Stimulated activated CD4-positive, alpha-beta T cell treated with anti-CD3 and anti-CD28 coated beads, Interleukin-2, amount 100 ng/mL, for 4 hours (primary cell): Measurements from ENCODE around the gene SNCAIP.

Experiments used
- DNase-seq: peaks from one replicate; pipeline ENCODE4 v3.0.0-alpha.2; 2020; ENCODE audit warnings: low read depth

Gene SNCAIP

DNA sequence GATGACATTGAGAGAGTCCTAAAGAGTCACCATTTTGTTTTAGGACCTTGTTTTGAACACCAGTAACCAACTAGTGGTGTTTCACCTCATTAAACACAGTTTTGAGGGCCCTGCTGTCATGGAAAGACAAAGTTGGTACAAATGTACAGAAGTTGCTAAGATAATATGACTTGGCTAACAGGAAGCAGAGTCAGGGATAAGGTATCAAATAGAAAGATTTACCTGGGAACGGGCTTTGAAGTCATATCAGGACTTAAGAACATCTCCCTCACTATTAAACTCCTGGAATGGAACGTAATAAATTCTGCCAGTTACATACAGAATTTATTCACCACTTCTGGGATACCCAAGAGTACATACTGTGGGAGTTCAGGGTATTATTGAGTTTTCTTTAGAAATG, 115.6 kb downstream of the SNCAIP start:
- DNase-seq, result no peak

DNA sequence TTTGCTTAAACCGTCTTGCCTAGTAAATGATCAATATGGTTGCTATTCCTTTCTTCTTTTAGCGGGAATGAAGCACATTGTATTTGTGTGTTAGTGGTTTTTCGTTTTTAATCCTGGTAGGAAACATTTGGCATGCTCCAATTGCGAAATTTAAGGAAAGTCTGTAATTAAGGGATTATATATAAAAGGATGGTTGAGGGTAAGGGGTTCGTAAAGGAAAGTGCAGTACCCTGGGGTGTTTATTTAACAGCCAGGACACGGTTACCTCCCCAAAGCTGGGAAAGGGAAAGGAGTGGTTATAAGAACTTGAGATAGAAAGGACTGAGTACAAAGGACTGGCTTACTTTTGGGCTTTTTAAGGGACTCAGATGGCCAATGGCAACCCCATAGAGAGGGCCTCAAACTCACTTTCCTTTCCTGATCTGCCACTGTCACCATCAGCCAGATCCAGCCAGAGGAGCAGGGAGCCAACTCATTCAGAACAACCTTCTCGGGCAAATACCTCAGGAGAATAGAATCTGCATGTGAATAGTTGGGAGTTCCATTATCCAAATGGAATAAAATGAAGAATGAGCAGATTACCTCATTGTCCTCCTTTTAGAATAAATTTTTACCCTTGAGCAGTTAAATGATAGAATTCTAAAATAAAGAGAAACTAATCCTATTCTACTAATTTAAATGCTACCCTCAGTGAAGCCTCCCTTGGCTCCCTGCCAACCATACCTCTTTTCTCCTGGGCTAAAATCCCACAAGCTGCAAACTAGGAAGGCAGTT, 117.7 kb downstream of the SNCAIP start:
- no peak for DNase-seq

DNA sequence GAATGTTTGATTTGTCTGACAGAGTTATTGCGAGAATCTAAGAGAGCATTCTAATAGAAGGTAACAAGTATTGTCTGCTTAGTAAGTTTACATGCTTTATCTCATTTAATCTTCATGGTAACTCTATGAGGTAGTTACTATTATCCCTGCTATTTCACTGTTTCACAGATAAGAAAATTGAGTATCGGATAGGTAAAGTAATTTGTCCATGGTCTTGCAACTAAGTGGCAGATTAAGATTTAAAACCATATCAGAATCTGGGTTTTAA, 118.2 kb downstream of the SNCAIP start:
- no peak for DNase-seq

DNA sequence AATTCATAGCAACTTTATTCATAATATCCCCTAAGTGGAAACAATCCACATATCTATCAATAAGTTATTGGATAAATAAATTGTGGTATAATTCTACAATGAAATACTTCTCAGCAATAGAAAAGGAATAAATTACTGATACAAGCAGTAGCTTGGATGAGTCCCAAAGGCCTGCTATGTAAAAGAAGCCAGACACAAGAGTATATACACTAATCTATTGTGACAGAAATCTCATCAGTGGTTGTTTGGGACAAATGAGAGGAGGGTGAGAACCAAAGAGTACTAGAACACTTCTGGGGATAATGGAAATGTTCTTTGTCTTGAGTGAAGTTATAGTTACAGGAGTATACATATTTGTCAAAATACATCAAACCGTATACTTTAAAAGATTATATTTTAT, 119.3 kb downstream of the SNCAIP start:
- DNase-seq, result no peak

DNA sequence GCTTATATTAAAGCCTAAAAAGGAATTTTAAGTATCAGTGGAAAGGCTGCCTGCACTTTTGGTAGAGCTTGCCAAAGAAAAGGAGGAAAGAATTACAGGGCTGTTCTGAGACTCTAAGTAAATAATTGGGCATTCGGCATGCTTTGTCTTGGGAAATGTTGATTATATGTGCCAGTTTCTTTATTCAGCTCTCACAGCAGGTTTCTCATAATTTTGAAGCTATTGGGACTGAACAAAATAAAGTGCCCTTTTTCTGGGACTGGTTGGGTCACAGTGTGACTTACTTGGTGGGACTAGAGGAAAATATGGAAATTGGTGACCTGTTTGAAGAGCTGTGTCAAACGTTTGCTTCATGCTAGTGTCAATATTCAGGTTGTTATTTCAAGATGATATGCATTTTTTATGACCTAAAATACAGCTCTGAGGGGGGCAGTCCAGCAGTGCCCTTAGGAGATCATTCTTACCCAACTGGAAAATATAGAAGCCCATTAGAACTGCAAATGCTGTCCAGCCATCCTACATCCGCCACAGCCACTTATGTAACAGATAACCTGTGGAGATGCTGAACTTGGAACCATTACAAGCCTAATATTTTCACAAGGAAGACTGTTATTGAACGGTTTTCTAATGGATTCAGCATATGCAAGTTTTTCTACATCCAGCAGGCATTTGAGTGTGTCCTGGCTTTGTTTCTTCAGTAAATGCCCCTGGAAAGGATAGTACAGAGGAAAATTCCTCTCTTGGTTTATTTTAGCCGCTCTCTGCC, 122.4 kb downstream of the SNCAIP start:
- DNase-seq, result no peak

DNA sequence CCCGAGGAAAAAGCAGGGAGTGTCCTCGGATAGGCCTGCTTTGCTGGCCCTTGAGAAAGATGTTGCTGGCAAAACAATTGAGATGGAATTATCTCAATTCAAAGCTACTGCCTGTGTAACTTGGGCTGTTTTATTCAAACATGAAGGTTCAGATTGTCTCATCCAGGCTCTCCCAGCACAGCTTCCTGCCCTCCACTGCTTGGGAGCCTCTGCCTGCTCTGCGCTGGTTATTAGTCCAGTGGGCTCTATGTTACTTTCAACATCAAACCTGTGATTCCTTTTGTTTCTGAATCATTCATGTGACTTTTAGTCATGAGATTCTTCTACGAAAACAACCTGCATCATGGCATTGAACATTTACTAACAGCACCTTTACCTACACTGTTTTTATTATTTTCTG, 123.2 kb downstream of the SNCAIP start:
- no peak for DNase-seq

DNA sequence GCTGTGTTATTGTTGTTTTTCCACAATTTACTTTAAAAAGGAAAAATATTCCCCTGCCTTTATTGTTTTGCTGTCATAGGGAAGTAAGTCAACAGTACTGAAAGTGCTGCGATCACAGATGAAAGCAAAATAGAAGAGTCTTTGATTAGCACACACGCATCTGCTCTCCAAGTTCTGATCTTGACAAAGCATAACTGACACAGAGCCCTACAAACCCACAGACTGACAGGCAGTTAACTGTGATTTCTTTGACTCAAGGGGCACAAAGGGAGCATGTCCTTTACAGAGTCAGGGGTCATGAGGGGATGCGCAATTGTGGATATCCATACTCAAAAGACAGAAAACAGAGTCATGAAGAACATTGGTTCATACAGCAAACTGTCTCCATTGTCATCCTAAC, 123.7 kb downstream of the SNCAIP start:
- no peak for DNase-seq

DNA sequence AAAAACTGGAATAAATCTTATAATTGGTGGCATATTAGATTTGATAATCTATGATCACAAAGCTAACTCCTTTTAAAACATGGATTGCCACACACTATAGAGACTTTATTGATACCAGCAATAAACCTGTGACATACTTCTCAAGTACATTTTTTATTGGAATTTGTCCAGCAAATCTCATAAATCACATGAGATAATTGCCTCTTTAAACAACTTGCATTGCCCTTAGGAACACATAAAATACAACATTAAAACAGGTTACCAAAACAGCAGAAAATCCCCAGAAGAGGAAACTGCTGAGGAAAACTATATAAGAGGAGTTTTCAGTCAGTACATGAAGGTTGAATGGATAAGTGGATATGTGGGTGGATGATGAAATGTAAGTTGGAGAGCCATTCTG, 124.6 kb downstream of the SNCAIP start:
- no peak for DNase-seq

DNA sequence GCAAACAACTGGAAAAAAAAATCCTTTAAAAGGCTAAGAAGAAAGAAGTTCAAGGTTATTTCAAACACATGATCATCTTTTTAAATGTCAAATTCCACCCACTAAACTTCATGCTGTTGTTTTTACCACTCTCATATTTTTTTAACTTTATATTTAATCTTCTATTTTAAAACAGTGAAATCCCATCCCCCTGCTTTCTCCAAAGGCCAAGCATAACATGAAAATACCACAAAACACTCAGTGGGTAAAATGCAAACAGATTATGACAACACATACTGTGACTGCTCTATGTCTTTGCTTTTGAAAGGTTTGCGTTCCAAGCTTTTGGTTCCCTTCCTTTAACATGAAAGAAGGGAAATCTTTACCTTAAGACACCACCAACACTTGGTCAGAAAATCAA, 127.6 kb downstream of the SNCAIP start:
- no peak for DNase-seq

DNA sequence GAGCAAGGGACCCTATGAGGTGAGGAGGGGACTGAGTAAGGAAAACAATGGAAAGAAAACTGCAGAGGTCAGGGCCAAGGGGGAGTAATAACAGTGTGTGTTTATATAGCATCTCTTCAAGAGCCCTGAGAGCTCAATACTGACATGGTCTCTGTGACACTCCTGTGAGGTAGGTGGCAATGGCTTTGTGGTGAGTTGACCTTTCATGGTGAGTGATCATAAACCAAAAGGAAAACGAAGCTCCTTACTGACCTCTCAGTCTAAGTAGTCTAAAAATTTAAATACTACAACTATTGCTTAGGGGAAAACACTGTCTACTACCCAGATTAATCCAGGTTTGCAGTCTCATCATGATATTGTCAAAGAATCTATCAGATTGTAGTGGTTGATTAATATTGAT, 130.9 kb downstream of the SNCAIP start:
- no peak for DNase-seq

DNA sequence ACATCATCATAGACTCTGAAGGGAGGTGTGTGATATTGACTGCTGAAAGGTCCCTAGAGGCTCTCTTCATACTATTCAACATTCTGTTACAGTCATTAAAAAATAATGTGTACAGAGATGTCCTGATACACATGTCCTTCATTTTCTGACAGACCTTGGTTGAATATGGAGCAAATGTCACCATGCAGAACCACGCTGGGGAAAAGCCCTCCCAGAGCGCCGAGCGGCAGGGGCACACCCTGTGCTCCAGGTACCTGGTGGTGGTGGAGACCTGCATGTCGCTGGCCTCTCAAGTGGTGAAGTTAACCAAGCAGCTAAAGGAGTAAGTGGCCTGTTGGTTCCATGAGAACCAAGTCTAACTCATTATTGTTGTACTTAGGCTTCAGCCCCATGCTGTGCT, 132.4 kb downstream of the SNCAIP start:
- no peak for DNase-seq

DNA sequence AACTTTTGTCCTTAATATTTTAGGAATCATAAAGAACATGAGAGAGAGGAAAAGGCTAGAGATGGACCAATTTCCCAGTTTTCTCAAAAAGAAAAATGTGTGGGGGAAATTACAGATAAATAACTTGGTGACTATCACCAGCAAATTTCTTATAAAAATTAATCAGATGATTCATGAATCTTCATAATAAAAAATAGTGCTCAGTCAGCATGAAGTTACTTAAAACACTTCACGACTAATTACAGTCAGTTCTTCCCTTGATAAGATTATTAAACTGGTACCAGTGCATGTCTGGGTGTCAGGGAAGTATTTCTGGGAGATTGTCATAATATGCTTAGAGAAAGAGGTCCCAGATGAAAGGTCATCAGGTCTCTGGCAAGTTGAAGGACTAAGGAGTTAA, 133.0 kb downstream of the SNCAIP start:
- no peak for DNase-seq

DNA sequence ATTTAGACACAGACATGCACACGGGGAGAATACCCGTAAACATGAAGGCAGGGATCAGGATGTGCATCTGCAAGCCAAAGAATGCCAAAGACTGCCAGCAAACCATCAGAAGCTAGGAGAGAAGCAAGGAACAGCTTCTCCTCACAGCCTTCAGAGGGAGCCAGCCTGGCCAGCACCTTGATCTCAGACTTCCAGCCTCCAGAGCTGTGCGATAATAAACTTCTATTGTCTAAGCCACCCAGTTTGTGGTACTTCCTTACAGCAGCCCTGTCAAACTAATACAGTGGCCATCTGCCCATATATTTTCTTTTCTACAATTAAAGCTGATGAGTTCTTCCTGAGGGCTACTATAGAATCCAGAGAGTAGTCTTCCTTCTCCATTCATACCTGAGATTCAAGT, 135.0 kb downstream of the SNCAIP start:
- no peak for DNase-seq

DNA sequence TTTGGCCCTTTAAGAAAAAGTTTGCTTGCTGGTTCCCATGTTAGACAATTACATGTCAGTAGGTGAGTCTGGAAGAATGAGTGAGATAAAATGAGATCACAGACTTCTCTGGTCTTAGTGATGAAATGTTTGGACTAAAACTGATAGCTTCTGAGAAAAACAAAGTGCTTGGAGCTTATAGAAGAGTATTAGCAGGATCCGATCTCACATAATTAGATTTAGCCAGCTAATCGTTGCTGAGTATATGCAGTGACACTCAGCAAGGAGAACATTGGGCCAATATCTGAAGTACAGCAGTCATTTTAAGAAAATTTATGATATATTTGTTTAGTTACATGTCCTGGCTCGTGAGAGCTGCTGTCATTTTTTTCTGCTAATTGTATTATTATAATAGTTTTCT, 135.8 kb downstream of the SNCAIP start:
- no peak for DNase-seq

DNA sequence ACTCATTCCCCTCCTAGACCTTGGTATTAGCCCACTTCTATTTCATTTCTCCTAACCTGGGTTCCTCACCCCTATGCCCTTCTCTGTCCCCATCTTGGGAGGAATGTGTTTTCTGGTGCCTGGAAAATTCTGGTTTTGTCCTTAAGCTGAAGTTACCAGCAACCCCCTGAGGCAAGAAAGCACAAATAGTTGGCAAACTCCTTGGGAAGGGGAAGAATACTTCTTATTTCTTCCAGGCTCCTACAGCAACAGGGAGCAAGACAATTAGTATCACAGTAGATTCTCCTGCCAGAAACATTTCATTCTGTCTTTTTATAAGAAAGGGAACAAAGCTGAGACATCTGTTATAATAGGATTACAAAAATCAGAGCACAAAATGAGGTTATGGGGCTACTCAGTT, 142.5 kb downstream of the SNCAIP start:
- no peak for DNase-seq

DNA sequence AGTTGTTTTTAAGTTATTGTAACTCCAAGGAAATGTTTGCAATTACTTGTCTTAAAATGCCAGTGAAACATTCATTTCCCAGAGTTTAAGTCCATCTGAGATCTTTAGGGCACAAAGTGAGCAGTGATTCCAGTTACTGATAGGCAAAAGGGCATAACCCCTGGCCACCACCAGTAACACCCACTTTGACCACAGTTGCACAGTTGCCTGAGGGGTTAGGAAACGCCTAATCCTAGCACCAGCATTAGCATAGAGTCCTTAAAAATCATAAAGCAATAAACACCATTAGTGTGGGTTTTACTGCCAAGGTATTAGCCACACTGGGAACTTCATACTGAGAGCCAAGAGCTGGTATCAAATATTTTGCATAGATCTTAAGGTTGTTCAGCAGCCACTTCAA, 143.9 kb downstream of the SNCAIP start:
- DNase-seq, result no peak

DNA sequence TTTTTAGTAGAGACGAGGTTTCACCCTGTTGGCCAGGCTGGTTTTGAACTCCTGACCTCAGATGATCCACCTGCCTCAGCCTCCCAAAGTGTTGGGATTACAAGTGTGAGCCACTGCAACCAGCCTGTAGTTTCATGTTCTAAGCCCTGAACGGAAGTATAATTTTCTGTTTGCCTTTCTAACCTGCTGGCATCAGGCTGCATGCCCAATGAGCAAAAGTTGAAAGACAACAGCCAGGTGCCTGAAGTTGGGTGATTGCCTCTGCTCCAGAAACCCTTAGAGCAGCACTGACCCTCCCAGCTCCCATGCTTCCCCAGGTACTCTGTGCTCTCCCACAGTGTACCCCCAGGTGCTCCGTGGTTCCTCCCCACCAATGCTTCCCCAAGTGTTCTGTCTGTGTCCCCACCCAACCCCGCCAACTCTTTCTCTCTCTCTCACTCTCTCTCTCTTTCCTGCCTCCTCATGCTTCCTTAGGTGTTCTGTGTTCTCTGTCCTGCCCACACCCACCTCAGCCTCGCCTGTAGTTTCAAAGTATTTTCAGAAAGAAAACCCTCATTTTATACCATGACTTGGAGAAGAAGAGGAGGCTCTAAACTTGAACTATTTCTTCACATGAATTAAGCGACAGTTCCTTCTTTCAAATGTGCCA, 145.3 kb downstream of the SNCAIP start:
- DNase-seq, result no peak

DNA sequence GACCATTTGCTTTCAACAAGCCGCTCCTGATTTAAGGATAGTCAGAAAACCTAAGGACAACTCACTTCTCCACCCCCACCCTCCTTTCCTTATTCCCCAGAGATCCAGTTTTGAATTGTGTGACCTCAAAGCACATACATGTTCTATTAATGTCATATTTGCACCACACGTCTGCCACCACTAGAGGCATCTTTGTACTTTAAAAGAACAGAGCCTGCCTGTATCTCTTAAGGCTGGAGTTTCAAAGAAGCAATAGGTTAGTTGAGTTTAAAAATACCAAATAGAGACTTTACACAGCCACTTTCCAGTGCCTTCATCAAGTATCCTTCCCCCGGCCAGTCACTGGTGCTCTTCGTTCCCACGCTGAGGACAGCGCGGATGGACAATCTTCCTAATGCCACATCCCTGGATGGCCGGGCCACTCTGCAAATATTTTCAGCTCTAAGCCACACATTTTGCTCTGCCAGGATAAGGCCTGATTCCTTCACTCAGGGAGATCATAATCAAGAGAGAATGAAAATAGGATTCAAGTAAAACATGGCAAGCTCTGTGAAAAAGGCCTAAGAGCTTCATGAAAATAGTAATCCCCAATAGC, 146.3 kb downstream of the SNCAIP start:
- DNase-seq, result no peak

DNA sequence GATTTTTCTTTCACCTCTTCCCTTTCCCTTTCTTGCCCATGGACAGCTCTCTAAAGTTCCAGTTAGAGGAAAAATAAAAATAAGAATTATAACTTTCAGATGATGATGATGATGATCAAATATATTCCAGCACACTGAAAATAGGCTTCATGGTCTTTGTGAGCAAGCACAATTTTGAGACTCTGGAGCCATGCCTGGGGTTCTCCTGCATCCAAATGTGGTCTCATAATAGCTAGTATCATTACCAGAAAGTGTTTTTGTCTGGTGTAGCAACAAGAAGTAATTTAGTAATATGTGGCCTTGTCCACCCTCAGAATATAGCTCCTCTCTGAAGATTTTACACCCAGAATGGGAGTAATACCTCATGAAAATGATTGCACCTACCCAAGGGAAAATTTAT, 150.4 kb downstream of the SNCAIP start:
- DNase-seq, result no peak

DNA sequence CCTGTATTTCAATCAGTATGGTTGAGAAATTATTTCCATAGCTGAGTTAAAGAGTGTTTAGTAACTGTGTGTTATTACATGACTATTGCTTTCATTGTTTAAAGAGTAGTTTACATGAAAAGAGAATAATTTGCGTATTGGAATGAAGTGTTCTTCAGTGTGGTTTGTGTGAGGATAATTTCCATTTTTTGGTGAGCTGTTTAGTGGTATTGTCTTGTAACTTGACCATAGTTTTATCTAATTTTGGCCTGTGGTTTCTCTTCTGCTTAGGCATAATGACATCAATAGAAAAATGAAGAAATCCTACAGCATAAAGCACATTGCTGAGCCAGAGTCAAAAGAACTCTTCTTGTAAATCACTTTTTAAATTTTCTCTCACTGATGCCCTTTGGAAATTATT, 151.2 kb downstream of the SNCAIP start:
- DNase-seq, result no peak

DNA sequence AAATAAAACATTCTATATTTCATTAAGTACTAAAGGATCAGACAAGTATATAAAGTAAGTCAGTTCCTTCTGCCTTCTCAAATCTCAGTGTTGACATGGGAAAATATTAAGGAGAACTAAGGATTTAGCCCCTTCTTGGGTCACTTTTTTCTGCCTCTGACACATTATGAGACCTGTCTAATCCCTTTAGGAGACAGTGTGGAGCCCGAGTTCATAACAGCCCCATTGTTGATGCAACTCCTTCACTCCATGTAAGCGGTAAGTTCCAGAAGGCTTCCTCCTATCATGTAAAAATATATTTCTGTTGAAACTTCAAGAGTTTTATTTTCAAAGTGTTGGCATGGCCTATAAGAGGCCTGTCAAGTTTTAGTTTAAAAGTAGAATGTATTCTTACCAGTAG, 152.2 kb downstream of the SNCAIP start:
- no peak for DNase-seq

DNA sequence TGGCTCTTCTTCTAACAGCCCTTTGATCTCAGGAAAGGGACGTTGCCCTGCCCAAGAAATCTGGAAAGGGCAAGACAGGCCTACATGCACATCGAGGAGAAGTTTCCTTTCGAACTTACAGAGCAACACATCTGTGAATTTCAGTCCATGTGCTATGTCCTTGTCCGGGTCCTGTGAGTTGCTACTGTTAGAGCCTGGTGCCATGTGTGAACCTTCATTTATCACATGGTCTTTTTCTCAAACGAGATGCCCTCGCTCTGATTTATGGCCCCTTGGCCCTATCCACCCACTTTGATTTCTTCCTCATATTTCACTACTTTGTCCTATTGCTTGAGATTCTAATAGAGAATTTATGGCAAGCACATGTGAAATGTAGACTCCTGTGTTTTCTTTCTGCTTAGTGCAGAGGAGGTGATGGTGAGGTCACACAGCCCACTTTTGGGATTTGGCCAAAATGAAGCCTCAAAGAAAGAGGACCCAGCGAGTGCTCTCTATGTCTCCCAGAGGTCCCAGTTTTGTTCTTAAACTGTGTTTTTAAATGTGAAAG, 153.1 kb downstream of the SNCAIP start:
- DNase-seq, result no peak

DNA sequence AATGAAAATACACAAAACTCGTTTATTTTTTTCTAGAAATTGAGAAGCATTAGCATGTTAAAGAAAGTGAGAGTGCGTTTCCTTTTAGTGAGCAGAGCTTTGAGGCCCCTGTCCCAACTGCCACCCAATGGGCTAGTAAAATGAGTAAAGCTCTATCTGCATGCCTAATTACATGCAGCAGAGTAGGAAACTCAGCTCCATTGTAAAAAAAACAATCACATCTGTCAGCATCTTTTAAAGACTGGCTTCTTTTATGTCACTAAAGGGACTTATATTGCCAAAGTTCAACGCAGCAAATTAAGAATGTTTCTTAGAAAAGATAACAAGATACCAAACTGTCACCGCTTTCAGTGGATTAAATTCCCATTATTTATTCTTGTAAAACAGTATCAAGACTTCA, 154.0 kb downstream of the SNCAIP start:
- DNase-seq, result no peak
